Measurements from ENCODE around the gene UBXN11.
A peak's percentile ranks its signal among the peaks of the same experiment; 100 is the strongest.

Gene UBXN11

DNA sequence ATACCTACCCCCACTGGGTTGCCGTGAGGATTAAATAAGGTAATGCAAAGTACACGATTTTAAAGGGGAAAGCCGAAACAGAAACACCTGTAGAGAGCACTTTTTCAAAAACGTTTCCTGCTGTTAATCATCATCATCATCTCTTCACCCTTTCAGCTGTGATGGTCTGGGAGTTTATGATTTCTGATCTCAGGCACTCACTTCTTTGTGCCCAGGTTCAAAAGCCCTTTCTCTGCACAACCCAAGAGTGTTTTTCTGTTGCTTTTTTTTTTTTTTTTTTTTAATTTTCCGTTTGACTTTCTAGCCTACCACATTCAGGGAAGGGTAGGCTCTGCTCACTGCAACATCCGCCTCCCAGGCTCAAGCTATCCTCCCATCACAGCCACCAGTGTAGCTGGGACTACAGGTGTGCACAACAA, 936 bp upstream of the UBXN11 start:
- DNase-seq (ENCODE audit: low read depth) = no peak
- H3K4me3 ChIP-seq (ENCODE audit: control insufficient read depth, low read depth, low read length) = no peak overlapping the region
- TF ChIP-seq, protein P1, sequence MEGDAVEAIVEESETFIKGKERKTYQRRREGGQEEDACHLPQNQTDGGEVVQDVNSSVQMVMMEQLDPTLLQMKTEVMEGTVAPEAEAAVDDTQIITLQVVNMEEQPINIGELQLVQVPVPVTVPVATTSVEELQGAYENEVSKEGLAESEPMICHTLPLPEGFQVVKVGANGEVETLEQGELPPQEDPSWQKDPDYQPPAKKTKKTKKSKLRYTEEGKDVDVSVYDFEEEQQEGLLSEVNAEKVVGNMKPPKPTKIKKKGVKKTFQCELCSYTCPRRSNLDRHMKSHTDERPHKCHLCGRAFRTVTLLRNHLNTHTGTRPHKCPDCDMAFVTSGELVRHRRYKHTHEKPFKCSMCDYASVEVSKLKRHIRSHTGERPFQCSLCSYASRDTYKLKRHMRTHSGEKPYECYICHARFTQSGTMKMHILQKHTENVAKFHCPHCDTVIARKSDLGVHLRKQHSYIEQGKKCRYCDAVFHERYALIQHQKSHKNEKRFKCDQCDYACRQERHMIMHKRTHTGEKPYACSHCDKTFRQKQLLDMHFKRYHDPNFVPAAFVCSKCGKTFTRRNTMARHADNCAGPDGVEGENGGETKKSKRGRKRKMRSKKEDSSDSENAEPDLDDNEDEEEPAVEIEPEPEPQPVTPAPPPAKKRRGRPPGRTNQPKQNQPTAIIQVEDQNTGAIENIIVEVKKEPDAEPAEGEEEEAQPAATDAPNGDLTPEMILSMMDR (IDR thresholded peaks at IDR 0.05; ENCODE audit: control insufficient read depth, insufficient read depth, low read depth, low read length, missing control alignments) = no peak

DNA sequence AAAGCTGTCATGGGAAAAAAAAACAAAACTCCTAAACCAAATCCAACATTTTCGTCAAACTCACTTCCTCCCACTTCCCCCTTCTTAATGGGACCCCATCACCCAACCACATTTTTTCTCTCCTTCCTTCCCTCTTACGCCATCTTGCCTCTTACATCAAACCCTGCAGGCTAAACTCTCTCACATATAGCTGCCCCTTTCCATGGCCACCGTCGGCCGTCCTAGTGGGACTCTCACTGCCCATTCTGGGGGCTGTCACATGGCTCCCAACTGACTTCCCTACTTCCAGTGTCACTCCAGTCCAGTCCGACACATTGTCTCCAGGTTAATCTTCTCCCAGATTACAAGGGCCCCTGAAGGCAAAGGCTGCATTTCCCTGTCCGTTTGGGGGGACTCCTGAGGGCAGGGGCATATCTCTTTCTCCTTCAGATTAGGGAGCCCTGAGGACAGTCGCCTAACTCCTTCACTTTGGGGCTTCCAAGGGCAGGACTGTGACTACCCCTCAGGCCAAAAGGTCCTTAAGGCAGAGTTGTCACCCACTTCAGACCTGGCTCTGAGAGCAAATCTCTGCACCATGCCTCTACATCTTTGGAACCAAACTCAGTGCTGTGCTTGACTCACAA, 658 bp downstream of the UBXN11 start:
- TF ChIP-seq, protein P1 (IDR thresholded peaks at IDR 0.05; ENCODE audit: control insufficient read depth, insufficient read depth, low read depth, low read length, missing control alignments) = no peak
- no peak for DNase-seq (ENCODE audit: low read depth)
- peak overlapping the region; percentile 85 for H3K4me3 ChIP-seq (ENCODE audit: control insufficient read depth, low read depth, low read length)

DNA sequence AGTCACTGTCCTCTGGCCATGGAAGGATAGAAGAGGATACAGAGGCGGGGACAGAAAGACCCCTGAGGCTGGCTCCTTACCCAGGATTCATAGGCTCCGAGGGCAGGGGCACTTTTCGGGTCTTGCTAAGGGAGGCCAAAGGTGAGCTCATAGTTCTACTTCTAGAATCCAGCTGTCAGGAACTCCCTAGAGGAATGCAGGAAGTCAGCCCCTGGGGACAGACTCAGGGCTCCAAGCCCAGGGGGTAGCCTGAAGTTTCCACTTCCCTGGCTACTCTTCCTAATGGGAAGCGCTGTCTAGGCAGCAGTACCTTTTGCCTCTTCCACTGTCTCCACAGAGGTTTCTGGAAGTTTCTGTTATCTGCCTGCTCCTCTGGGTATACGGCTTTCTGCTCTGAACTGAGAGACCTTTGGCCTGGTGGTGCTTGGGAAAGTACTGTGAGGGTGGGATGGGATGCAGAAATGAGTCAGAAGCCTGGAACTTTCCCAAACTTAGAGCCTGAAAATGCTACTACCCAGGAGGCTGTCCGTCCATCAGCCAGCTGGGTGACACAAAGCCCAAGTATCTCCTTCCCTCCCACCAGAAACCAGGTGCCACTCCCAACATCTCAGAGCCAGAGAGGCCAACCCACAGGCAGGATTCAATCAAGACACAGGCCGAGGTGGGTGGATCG, 3.6 kb downstream of the UBXN11 start:
- DNase-seq (ENCODE audit: low read depth) = no peak
- H3K4me3 ChIP-seq (ENCODE audit: control insufficient read depth, low read depth, low read length) = no peak overlapping the region

DNA sequence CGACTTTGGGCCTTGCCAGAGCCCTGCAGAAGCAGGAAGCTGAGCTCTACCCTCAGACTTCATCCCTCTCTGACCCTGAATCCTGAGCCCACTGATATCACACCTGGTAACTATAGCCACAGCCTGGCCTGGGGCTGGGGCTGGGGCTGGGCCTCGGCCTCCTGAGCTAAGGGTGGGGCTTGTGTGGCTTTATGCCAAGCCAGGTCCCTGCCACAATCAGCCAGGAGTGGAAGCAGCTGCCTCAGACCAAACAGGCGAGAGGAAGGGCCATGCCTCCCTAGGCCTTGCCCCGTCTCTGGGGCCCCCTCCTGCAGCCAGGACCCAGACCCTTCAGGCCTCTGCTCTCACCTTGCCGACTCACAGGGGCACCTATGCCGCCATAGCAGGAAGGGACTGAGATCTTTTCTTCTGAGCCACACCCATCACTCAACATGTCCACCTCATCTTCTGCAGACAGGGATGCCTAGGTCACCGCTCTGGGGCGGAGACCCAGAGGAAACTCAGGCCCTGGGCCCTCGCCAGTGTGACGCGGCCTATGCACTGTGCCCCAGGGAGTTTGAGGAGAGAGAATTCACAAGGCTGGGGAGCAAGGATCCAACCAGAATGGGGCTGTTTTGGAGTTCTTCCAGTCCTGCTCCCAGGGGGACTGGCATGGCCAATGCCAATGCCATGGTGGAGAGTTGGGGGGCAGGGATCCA, 5.7 kb downstream of the UBXN11 start:
- TF ChIP-seq, protein P1 (IDR thresholded peaks at IDR 0.05; ENCODE audit: control insufficient read depth, insufficient read depth, low read depth, low read length, missing control alignments) = no peak
- no peak overlapping the region for H3K4me3 ChIP-seq (ENCODE audit: control insufficient read depth, low read depth, low read length)
- no peak for DNase-seq (ENCODE audit: low read depth)

More for the DNA sequence above, 3.6 kb downstream of the UBXN11 start:
- TF ChIP-seq, protein P1 (IDR thresholded peaks at IDR 0.05; ENCODE audit: control insufficient read depth, insufficient read depth, low read depth, low read length, missing control alignments) = no peak

DNA sequence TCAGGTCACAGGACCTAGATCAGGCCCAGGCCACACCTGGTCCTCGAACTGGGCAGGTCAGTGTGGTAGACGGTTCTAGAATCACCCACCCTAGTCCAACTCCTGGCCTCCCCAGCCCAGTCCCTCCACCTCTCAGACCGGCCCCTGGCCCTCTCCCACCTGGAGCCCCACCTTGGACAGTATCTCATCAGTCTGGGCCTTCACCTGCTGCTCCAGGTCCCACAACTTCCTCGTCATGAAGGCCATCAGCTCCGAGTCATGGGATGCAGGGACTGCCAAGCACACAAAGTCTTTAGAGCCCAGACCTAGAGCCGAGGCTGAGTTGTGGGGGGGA, 8.7 kb downstream of the UBXN11 start:
- DNase-seq (ENCODE audit: low read depth) = no peak
- TF ChIP-seq, protein P1 (IDR thresholded peaks at IDR 0.05; ENCODE audit: control insufficient read depth, insufficient read depth, low read depth, low read length, missing control alignments) = no peak

DNA sequence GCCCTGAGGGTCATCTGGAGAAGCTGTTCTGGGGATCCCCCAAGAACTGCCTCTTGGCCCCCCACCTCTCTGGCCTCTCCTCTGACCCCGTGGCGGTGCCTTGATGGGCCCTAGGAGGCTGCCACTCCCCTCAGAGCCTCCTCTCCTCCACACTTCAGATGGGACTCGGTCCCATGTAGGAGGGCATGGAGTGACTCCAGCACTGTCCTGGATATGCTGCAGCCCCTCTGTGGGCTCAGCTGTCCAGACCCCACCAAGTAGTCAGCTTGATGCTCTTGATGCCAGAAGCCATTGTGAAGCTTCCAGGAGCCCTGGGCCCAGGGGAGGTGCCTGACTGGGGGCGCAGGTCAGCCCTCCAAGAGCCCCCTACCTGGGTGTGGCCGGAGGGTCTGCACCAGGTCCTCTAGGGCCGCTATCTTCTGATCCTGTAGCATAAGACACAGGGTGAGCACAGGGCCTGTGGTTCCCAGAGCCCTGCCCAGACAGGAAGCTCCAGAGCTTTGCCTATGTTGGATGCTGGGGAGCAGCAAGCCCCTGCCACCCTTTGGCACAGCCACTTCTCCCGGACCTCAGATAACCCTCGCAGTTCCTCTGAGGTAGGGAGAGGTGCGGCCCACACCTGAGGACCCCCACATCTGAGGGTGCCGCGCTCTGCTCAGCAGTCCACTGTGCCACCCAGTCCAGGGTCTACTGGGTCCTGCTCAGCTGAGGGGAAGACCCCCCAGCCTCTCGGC, 9.2 kb downstream of the UBXN11 start:
- TF ChIP-seq, protein P1 (IDR thresholded peaks at IDR 0.05; ENCODE audit: control insufficient read depth, insufficient read depth, low read depth, low read length, missing control alignments) = no peak
- no peak for DNase-seq (ENCODE audit: low read depth)
- H3K4me3 ChIP-seq (ENCODE audit: control insufficient read depth, low read depth, low read length) = no peak overlapping the region

More for the DNA sequence above, 8.7 kb downstream of the UBXN11 start:
- no peak overlapping the region for H3K4me3 ChIP-seq (ENCODE audit: control insufficient read depth, low read depth, low read length)
